ENCODE data around the gene TTBK1.
"Not testable (repeated sequence)": the region's sequence is repeated elsewhere in the genome, so short reads cannot be mapped to it uniquely, and the experiment has no call there.

TTBK1 gene

DNA sequence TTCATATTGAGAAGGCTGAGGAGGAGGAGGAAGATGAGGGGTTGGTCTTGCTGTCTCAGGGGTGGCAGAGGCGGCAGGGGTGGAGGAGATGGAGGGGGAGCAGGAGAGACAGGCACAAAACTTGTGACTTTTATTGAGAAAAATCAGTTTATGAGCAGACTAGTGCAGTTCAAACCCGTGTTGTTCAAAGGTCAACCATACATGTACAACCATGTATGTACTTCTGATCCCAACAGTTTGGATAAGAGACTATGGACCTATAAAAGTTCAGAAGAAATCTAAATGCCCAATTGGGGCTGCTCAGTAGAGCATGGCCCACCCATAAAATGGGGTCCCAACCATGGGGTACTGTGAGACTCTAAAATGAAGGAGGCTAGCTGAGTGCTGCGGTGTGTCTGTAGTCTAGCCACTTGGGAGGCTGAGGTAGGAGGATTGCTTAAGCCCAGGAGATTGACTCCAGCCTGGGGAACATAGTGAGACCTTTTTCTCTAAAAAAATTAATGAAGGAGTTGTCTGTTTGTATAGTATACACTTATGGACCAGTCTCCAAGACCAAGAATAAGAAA is 47.1 kb downstream of the TTBK1 start:
- no peak for DNase-seq

GRCh38 chr6:43290905-43291355 is 47.6 kb downstream of the TTBK1 start:
- DNase-seq: no peak

- DNase-seq: no peak
Observed at GRCh38 chr6:43291708-43292107, 48.4 kb downstream of the TTBK1 start.

DNA sequence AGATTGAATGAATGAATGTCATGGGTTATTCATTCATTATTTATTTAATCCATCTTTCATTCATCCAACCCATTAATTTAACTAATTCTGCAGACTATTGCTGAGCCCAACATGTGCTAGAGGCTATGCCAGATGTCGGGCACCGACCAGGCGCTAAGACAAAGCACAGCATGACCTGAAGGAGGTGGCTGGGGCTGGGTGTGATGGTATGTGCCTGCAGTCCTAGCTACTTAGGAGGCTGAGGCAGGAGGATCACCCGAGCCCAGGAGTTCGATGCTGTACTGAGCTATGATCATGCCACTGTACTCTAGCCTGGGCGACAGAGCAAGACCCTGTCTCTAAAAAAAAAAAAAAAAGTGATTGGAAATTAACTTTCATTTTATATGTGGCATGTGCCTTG is 49.1 kb downstream of the TTBK1 start:
- no peak for DNase-seq

DNA sequence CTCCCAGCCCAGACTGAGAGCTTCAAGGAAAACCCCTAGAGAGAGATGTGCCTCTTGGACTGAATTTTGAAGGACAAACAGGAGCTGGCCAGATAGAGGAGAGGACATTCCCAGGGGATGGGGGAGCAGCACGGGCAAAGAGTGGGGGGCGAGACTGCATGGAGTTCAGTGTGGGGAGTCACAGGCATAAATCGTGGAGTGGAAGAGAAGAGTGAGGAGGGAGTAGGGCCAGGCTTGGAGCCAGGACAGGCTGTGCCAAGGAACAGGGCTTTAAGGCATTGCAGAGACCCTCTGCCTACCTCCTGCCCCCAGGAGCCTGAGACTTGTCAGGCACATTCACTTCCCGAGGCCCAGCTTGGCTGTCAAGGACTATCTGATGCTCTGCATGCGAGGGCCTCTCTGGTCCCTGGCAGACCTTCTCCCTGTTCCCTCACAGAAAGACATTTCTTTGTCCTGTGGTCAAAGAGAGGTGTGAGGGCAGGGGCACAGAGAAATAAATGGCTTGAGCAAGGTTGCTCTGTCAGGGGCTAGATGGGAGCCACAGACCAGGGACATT is 49.6 kb downstream of the TTBK1 start:
- no peak for DNase-seq

GRCh38 chr6:43293698-43294097 is 50.4 kb downstream of the TTBK1 start:
- no peak for DNase-seq

DNA sequence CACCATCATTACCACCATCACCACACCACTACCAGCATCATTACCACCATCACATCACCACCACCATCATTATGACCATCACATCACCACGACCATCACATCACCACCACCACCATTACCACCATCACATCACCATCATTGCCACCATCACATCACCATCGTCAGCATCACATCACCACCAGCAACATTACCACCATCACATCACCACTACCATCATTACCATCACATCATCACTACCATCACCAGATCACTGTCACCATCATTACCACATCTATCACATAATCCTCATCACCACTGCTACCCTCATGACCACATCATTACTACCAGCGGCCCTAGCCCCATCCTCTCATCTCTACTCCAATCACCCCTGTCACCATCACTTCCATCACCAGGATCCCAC is 51.3 kb downstream of the TTBK1 start:
- no peak for DNase-seq

DNA sequence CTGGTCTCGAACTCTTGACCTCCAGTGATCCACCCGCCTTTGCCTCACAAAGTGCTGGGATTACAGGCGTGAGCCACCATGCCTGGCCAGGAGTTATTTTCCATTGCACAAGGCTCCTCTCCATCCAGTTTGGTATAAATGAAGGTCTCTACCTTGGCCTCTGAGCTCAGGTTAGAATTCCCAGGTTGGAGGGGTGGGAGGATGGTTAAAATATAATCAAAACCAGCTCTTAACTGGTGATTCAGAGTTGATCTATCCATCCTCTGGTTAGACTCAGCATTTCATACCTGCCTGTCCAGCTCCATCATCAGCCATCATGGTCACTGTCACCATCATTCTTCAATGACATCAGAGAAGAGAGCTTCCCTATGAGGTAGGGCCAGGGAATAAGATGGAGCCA is 52.2 kb downstream of the TTBK1 start:
- no peak for DNase-seq

DNA sequence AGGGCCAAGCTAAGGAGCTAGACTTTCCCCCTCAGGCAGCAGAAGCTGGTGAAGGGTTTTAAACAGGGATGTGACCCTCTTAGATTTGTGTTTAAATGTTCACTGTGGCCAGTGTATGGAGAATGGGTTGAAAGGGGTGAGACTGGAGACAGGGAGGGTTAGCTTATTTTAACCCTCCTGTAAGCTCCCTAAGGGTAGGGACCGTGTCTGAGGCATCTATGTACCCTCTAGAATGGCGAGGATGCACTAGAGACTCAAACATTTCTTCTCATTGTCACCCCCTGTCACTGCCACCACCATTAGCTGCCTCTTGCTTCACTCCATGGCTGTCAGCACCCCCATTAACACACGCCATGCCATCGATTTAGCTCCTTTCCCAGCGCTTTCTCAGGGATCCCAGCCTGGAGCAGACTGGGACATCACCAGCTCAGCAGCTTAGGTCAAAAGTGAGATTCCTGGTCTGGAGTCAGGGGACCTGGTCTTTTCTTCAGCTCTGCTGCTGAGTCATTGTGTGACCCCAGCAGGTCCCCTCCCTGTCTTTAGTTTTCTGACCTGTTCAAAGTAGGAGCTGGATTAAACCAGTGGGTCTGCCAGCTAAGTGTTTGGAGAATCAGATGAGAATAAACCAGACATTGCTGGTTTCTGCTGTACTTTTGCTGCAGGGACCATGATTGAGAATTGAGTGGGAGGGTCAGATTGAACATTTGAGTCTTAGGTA is 53.7 kb downstream of the TTBK1 start:
- no peak for DNase-seq

- peak; percentile 21 for DNase-seq
Observed at GRCh38 chr6:43297644-43298564, 54.6 kb downstream of the TTBK1 start, which contains the start of gene SLC22A7. SLC22A7 (plus strand) TSS chr6:43298260; CDS start chr6:43298359, 99 bp downstream.

DNA sequence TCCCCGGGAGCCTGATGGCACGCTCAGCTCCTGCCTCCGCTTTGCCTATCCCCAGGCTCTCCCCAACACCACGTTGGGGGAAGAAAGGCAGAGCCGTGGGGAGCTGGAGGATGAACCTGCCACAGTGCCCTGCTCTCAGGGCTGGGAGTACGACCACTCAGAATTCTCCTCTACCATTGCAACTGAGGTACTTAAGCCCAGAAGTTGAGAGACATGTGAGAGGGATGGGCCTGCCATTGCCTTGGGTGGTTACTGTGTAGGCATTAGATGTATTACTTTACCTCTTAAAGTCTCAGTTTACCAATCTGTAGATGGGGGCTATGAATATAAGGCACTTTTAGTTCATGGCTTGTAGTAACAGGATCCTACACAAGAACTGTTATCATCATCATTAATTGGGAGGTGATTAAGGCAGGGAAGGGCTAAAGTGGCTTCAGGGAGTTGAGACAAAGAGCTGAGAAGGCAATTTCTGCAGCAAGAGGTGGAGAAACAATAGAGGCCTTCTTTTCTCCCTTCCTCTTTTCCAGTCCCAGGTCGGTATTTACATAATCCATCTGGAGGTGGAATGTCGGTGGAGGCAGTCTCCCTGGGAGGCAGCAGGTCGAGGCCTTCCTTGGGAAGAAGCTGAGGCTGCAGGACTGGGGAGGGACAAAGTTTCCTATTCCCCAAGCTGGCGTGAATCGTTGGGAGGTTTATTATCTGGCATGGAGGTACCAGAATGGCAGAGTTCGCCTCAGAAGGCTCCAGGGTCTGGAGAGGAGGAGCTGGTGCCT is 55.5 kb downstream of the TTBK1 start:
- no peak for DNase-seq

GRCh38 chr6:43299338-43300293 is 56.3 kb downstream of the TTBK1 start:
- no peak for DNase-seq

GRCh38 chr6:43301081-43301870 is 58.0 kb downstream of the TTBK1 start:
- DNase-seq: no peak

DNA sequence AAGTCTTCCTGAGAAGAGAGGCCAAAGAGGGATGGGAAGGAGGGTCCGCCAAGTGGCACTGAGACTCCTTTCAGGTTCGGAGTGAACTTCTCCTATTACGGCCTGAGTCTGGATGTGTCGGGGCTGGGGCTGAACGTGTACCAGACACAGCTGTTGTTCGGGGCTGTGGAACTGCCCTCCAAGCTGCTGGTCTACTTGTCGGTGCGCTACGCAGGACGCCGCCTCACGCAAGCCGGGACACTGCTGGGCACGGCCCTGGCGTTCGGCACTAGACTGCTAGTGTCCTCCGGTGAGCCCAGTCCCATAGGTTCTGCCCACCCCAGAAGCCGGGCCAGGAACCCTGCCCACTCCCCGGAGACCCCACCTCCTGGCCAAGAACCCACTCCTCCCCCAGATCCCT is 58.8 kb downstream of the TTBK1 start:
- DNase-seq: no peak

GRCh38 chr6:43303006-43303405 is 59.7 kb downstream of the TTBK1 start:
- not testable (repeated sequence) for DNase-seq

DNA sequence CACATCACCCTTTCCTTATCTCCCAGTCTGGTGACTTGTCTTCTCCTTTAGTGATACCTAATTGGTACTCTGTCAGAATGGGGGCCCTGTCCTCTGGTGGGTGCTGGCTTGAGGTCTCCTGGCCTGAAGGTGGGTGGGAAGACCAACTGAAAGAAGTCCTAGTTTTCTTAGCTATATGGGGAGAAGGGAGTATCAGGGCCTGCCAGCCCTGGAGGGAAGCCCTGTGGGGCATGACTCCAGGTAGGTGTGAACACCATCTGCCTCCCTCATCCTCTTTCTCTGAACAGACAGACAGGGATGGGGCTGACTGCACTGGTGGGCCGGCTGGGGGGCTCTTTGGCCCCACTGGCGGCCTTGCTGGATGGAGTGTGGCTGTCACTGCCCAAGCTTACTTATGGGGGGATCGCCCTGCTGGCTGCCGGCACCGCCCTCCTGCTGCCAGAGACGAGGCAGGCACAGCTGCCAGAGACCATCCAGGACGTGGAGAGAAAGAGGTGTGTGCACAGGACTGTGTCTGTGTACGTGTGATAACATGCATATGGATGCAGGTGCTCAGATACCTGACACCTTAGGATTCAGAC is 60.6 kb downstream of the TTBK1 start:
- no peak for DNase-seq

GRCh38 chr6:43304361-43304760 is 61.1 kb downstream of the TTBK1 start:
- DNase-seq: no peak

DNA sequence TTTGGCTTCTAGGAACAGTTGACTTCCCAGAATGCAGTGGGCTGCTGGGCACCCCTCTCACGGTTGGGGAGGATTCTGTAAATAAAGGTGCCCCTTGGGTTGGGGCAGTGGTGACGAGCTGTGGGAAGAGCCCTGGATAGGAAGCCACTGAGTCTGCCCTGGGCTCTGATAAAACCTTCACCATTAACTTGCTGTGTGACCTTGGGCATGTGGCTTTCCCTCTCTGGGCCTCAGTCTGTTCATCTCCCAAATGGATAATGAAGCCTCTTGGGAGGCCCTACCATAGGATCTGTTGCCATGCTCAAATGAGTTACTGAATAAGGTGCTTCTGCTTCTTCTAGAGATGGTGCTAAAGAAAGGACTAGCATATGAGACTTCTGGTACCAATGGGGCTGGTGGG is 61.6 kb downstream of the TTBK1 start:
- no peak for DNase-seq

- no peak for DNase-seq
Observed at GRCh38 chr6:43306086-43306485, 62.8 kb downstream of the TTBK1 start.

Data from midbrain (tissue), 1 donor.